Measurements from ENCODE around the gene KIF25.
"Not testable (repeated sequence)": the region's sequence is repeated elsewhere in the genome, so short reads cannot be mapped to it uniquely, and the experiment has no call there.

KIF25 gene

GRCh38 chr6:167974640-167975344 is 22.7 kb upstream of the KIF25 start:
- DNase-seq (ENCODE audit: low read depth in 4 of 4, low spot score in 1 of 4) = no peak

DNA sequence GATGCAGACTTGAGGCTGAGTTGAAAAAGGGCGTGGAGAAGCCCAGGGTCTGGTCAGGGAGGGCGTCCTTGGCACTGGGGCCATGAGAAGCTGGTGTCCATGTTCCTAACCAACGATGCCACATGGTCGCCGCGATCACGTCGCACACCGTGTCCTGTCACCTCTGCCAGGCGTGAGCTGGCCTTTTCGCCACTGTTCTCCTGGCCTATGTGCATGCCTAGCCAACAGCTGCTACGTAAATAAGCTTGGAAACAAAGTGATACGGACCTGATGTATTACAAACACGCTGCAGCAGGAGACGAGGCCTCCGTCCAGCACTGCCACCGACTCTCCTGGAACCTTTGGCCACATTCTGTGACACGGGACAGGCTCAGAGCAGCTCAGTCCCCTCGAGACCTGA is 22.0 kb upstream of the KIF25 start:
- no peak for DNase-seq (ENCODE audit: low read depth in 4 of 4, low spot score in 1 of 4)

DNA sequence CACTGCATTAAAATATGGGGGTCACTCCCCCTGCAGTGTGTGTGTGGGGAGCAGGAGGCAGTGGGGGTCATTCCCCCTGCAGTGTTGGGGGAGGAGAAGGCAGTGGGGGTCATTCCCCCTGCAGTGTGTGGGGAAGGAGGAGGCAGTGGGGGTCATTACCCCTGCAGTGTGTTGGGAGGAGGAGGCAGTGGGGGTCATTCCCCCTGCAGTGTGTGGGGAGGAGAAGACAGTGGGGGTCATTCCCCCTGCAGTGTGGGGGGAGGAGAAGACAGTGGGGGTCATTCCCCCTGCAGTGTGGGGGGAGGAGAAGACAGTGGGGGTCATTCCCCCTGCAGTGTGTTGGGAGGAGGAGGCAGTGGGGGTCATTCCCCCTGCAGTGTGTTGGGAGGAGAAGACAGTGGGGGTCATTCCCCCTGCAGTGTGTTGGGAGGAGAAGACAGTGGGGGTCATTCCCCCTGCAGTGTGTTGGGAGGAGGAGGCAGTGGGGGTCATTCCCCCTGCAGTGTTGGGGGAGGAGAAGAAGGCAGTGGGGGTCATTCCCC is 21.3 kb upstream of the KIF25 start:
- DNase-seq (ENCODE audit: low read depth in 4 of 4, low spot score in 1 of 4) = not testable (repeated sequence)

DNA sequence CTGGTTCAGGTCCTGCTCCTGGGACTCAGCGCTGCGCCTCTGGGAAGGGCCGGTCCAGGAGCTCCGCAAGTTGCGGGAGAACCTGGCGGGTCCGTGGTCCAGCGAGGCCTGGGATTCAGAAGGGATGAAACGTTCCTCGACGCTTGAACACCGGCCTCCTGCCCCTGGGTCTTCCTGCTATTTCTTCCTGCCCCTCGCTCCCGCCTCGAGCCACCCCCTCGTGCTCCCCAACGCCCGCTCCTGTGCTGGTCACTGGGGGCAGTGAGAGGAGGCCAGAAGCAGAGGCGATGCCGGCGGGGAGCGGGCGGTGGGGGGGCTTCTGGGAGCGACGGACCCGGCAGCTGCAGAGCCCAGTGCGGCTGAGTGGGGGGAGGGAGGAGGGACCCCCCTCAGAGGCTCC is 20.8 kb upstream of the KIF25 start:
- DNase-seq (ENCODE audit: low read depth in 4 of 4, low spot score in 1 of 4) = no peak

DNA sequence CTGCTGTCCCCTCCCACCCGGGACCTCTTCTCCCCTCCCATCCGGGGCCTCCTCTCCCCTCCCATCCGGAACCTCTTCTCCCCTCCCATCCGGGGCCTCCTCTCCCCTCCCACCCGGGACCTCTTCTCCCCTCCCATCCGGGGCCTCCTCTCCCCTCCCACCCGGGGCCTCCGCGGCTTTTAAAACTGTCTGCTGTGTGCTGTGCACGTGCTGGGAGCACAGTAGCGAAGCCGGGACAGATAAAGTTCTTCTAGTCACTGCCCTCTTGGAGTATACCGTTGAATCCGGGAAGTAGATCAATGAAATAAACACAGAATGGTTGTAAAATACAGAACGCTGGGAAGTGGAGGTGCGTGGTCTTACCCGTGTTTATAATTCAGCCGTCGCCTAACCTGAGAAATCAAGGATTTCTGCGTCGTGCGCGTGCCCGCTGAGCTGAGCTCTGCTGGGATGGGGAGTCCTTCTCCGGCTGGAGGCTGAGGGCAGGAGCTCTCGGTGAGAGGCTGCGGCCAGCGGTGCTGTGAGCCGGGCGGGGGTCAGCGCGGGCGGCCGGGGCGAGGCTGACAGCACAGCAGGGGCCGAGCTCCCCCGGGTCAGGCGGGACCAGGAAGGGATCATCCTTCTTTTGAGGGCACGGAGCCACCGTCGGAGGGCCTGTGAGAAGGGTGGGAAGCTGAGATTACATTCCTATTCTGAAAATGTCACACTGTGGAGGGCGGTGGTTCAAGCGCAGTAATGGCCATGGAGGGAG is 19.6 kb upstream of the KIF25 start:
- DNase-seq (ENCODE audit: low read depth in 4 of 4, low spot score in 1 of 4) = no peak

DNA sequence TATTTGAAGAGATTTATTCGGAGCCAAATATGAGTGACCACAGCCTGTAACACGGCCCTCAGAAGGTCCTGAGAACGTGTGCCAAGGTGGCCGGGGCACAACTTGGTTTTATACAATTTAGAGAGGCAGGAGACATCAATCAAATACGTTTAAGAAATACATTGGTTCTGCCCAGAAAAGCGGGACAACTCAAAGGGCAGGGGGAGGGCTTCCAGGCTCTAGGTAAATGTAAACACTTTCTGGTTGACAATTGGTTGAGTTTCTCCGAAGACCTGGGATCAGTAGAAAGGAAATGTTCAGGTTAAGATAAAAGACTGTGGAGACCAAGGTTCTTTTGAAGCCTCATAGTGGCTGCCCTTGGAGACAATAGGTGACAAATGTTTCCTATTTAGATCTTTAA is 18.9 kb upstream of the KIF25 start:
- DNase-seq (ENCODE audit: low read depth in 4 of 4, low spot score in 1 of 4) = no peak

DNA sequence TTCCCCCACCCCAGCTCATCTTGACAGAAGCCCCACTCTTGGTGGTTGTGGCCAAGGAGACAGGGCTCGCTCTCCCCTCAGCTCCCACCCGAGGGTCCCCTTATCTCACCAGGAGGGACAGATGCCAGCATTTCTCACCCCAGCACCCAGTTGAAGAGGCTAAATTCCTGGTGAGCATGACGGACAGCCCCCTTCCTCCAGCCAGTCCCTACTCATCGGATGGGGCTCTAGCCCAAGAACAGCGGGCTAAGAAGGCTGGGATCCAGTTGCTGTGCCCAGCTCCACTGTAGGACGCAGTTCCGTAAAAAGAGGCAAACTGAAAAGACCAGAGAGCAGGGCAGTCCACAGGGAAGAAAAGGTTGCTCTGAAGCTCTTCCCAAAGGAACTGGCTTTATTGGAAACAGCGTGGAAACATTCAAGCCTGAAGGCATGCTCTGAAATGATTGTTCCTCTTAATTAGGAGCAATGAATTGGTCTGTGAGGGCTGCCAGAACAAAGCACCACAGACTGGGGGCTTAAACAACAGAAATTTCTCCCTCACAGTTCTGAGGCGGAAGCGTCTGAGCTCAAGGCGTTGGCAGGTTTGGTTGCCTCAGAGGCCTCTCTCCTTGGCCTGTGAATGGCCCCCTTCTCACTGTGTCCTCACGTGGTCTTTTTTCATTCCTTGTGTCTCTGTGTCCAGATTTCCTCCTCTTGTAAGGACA is 17.9 kb upstream of the KIF25 start:
- DNase-seq (ENCODE audit: low read depth in 4 of 4, low spot score in 1 of 4) = no peak

DNA sequence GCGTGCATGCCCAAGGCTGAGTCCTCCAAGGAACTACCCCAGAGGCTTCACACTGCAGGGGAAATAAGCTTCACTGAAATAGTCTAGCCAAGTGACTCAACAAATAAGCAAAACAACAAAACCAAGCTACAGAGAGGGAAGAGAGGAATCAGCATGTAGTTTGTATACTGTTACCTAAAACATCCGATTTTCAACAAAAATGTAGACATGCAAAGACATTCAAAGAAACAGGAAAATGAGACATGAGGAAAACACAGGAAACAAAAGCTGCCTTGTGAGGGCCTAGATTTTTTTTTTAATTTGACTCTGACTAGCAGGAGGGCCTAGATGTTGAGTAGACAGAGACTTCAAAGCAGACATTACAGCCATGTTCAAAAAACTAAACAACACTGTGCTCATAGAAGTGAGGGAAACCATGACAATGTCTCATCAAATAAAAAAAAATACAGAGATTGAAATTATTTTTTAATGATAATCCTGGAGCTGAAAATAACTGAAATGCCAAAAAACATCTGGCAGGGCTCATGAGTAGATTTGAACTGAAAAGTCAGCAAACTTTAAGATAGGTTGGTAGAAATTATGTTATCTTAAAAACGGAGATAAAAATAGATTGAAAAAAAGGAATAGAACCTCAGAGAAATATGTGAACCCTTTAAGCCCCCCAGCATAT is 16.4 kb upstream of the KIF25 start:
- no peak for DNase-seq (ENCODE audit: low read depth in 4 of 4, low spot score in 1 of 4)

DNA sequence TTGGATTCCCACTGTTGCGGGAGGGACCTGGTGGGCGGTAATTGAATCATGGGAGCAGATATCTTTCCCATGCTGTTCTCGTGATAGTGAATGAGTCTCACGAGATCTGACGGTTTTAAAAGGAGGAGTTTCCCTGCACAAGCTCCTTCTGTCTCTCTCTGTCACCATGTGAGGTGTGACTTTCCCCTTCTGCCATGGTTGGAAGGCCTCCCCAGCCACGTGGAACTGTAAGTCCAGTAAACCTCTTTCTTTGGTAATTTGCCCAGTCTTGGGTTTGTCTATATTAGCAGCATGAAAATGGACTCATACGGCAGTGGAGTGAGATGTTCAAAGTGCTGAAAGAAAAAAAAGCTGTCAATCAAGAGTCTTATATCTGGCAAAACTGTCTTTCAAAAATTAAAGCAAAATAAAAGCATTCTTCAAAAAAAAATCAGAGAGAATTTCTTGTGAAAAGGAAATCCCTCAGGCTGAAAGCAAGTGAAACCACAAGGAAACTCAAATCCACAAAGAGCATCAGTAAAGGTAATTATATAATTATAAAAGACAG is 15.5 kb upstream of the KIF25 start:
- DNase-seq (ENCODE audit: low read depth in 4 of 4, low spot score in 1 of 4) = no peak

DNA sequence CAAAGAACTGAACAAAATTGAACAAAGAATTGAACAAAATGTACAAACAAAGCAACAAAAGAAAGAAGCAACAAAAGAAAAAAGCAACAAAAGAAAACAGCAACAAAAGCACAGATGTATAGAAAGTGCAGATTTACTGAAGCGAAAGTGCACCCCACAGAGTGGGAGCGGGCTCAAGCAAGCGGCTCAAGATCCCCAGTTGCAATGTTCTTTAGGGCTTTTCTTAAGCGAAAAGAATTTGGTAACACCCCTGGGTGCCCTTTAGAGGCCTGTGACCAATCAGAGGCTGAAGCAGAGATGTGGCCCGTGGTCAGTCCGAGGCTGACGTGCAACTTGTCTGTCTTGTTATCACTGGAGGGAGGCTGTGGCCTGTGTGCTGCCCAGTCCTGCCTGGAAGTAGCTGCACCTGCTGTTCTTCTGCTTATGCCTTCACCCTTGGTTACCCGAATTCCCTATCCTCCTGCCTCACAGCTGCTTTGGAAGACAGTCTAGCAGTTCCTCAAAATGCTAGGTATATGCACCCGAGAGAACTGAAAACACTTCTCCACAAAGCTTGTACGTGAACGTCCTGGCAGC is 13.2 kb upstream of the KIF25 start:
- DNase-seq (ENCODE audit: low read depth in 4 of 4, low spot score in 1 of 4) = no peak

- DNase-seq (ENCODE audit: low read depth in 4 of 4, low spot score in 1 of 4) = no peak
These were observed 12.4 kb upstream of the KIF25 start for GRCh38 chr6:167984876-167985604.

- no peak for DNase-seq (ENCODE audit: low read depth in 4 of 4, low spot score in 1 of 4)
These were observed 11.4 kb upstream of the KIF25 start for GRCh38 chr6:167985911-167986595.

DNA sequence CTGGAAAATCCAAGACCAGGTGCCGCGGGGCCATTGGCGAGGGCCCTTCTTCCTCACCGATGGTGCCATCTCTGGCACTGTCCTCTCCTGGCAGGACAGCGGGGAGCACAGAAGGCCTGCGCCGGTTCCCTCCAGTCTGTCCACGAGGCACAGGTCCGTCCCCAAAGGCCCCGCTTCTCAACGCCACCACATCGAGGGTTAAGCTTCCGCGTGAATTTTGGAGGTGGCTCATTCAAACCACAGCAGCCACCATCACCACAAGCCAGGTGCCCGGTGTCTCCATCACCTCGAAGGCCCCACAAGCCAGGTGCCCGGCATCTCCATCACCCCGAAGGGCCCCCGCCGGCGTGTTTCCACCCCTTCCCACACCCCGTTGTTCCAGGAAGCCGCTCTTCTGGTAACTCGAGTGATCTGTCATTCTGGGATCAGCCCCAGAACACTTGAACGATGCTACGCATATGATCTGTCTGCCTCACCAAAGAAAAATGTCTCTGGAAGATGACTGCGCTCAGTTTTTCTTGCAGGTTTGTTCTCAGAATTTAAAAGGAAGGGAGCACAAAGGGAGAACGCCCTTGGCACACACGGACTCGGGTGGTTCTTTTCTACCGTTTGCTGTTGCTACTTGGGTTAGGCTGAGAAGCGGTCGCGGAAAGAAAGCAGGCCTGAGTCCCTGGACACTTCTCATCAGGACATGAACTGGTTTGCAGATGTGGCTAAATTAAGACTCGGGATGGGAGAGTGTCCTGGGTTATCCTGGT is 9.9 kb upstream of the KIF25 start:
- no peak for DNase-seq (ENCODE audit: low read depth in 4 of 4, low spot score in 1 of 4)

DNA sequence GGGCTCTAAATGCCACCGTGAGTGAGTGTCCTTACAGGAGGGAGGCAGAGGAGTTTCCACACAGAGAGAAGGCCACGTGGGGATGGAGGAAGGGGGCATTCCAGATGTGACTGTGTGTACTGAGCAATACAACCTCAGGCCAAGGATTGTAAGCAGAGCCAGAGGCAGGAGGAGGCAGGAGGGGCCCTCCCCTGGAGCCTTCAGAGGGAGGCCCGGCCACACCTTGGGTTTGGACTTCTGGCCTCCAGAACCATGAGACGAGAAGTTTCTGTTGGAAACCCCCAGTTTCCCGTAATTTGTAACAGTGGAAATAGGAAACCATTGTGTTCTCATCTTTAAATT is 9.3 kb upstream of the KIF25 start:
- DNase-seq (ENCODE audit: low read depth in 4 of 4, low spot score in 1 of 4) = no peak

DNA sequence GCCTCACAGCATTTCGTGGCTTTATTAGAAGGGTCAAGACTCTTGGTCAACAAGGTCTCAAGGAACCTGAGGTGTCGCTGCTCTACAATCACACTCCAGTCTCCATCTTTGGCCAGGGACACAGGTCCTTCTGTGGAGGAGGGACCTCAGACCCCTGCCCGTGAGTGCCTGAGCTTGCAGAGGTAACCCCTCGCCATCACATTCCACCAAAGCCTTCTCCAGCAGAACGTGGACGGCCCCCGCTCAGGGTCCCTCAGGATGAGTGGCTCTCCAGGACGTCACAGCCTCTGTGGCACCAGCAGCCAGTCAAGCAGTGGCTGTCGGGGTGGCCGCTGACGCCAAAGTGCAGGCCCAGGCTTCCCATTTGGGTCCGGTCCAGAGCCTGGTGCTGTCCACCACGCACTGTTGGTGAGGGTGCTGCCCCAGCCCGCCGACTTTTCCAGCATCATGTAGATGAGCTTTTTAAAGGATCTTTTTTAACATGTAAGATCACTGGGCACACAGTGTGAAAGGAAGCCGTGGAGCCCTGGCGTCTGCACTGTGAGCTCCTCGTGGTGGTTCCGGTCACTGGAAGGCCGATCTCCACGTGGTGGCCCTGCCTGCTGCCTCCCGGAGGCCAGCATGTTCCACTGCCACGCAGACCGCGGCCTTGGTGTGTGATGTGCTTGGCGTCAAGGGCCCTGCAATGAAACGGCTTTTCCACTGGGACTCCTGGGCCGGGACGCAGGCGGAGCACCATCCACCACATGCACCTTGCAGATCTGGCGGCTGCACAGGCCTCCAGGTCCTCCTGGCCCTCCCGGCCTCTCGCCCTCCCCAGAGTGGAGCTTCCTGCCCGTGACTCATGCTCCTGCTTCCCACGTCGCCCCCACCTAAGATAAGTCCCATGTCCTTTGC is 8.3 kb upstream of the KIF25 start:
- no peak for DNase-seq (ENCODE audit: low read depth in 4 of 4, low spot score in 1 of 4)

DNA sequence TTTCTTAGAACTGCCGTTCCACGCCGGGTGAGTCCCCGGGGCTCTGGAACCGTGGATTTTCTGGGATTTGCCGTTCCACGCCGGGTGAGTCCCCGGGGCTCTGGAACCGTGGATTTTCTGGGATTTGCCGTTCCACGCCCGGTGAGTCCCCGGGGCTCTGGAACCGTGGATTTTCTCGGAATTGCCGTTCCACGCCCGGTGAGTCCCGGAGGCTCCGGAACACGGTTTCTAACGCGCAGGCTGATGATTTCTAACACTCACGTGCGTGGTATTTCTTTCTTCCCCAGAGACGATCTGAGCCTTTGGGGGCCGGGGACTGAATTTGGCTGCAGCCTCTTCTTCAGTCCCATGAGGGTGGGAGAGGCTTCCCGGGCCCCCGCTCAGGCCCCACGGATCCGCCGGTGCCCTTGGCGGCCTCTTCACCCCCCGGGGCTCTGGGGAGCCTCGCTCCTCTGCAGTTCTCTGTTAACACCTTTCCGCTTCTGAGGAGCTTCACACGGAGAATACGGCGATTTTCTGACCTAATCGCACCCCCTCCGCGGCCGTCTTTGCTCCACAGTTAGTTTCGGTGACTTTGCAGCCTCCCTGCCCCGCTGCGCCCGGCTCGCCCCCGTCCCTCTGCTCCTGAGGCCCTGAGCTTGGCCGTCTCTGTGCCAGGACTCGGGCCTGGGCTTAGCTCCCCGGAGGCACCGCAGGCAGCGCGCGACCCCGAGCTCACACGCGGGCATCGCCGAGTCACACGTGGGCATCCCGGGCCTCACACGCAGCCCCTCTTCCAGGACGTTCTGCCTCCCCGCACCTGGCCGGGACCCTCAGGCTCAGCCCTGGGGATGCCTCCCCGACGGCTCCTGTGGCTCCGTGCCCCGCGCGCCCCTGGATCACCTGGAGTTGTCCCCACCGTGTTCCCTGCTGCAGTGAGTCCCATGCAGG is 7.2 kb upstream of the KIF25 start:
- no peak for DNase-seq (ENCODE audit: low read depth in 4 of 4, low spot score in 1 of 4)

GRCh38 chr6:167993169-167993568 is 4.3 kb upstream of the KIF25 start:
- no peak for DNase-seq (ENCODE audit: low read depth in 4 of 4, low spot score in 1 of 4)
